ENCODE data around the gene IQGAP2.
"Not testable (repeated sequence)": the region's sequence is repeated elsewhere in the genome, so short reads cannot be mapped to it uniquely, and the experiment has no call there.

Gene IQGAP2

GRCh38 chr5:76402886-76403765, at the start of gene IQGAP2:
TSS of gene IQGAP2 (plus strand) at chr5:76403285. CDS start at chr5:76403546, 261 bp downstream.
- in situ Hi-C loops (cut with HindIII; ENCODE audit: low pct_unique_long_range_greater_than_20kb, low sequenced_read_pairs), result no loop called here
- no peak for TF ChIP-seq JUND (IDR thresholded peaks at IDR 0.05; ENCODE audit: low read depth)
- peak; percentile 65 to 88 for DNase-seq (ENCODE audit: low read depth in 1 of 2, low spot score in 1 of 2)

GRCh38 chr5:76356887-76357286, 46.2 kb upstream of the IQGAP2 start:
- no peak for DNase-seq (ENCODE audit: low read depth in 1 of 2, low spot score in 1 of 2)
- no peak for TF ChIP-seq JUND (IDR thresholded peaks at IDR 0.05; ENCODE audit: low read depth)

GRCh38 chr5:76363352-76364225, 39.5 kb upstream of the IQGAP2 start:
- DNase-seq (ENCODE audit: low read depth in 1 of 2, low spot score in 1 of 2), result peak in 1 of 2 experiments; percentile 34
- in situ Hi-C loops (cut with HindIII; ENCODE audit: low pct_unique_long_range_greater_than_20kb, low sequenced_read_pairs), result no loop called here
- TF ChIP-seq JUND (IDR thresholded peaks at IDR 0.05; ENCODE audit: low read depth), result no peak

More at GRCh38 chr5:76356887-76357286, 46.2 kb upstream of the IQGAP2 start:
- in situ Hi-C loops (cut with HindIII; ENCODE audit: low pct_unique_long_range_greater_than_20kb, low sequenced_read_pairs), result no loop called here

GRCh38 chr5:76364226-76364589, 38.9 kb upstream of the IQGAP2 start:
- TF ChIP-seq JUND (IDR thresholded peaks at IDR 0.05; ENCODE audit: low read depth), result no peak
- no peak for DNase-seq (ENCODE audit: low read depth in 1 of 2, low spot score in 1 of 2)
- in situ Hi-C loops (cut with HindIII; ENCODE audit: low pct_unique_long_range_greater_than_20kb, low sequenced_read_pairs), result no loop called here

- DNase-seq (ENCODE audit: low read depth in 1 of 2, low spot score in 1 of 2), result no peak
- no peak for TF ChIP-seq JUND (IDR thresholded peaks at IDR 0.05; ENCODE audit: low read depth)
- in situ Hi-C loops (cut with HindIII; ENCODE audit: low pct_unique_long_range_greater_than_20kb, low sequenced_read_pairs), result no loop called here
These were observed 37.5 kb upstream of the IQGAP2 start for GRCh38 chr5:76365561-76365960.

- no peak for TF ChIP-seq JUND (IDR thresholded peaks at IDR 0.05; ENCODE audit: low read depth)
- in situ Hi-C loops (cut with HindIII; ENCODE audit: low pct_unique_long_range_greater_than_20kb, low sequenced_read_pairs), result no loop called here
- DNase-seq (ENCODE audit: low read depth in 1 of 2, low spot score in 1 of 2), result no peak
These were observed 36.5 kb upstream of the IQGAP2 start for GRCh38 chr5:76366596-76366995.

GRCh38 chr5:76367623-76368371, 35.3 kb upstream of the IQGAP2 start:
- no peak for TF ChIP-seq JUND (IDR thresholded peaks at IDR 0.05; ENCODE audit: low read depth)
- in situ Hi-C loops (cut with HindIII; ENCODE audit: low pct_unique_long_range_greater_than_20kb, low sequenced_read_pairs), result no loop called here
- DNase-seq (ENCODE audit: low read depth in 1 of 2, low spot score in 1 of 2), result no peak

- TF ChIP-seq JUND (IDR thresholded peaks at IDR 0.05; ENCODE audit: low read depth), result no peak
- DNase-seq (ENCODE audit: low read depth in 1 of 2, low spot score in 1 of 2), result no peak
- in situ Hi-C loops (cut with HindIII; ENCODE audit: low pct_unique_long_range_greater_than_20kb, low sequenced_read_pairs), result no loop called here
These were observed 34.1 kb upstream of the IQGAP2 start for GRCh38 chr5:76368941-76369340.

- in situ Hi-C loops (cut with HindIII; ENCODE audit: low pct_unique_long_range_greater_than_20kb, low sequenced_read_pairs), result not testable (repeated sequence)
- DNase-seq (ENCODE audit: low read depth in 1 of 2, low spot score in 1 of 2), result peak in 1 of 2 experiments; percentile 79
These were observed 33.4 kb upstream of the IQGAP2 start for GRCh38 chr5:76369668-76370067.

- in situ Hi-C loops (cut with HindIII; ENCODE audit: low pct_unique_long_range_greater_than_20kb, low sequenced_read_pairs), result no loop called here
- no peak for TF ChIP-seq JUND (IDR thresholded peaks at IDR 0.05; ENCODE audit: low read depth)
- no peak for DNase-seq (ENCODE audit: low read depth in 1 of 2, low spot score in 1 of 2)
These were observed 31.1 kb upstream of the IQGAP2 start for GRCh38 chr5:76371960-76372322.

GRCh38 chr5:76372323-76373054, 30.6 kb upstream of the IQGAP2 start:
- in situ Hi-C loops (cut with HindIII; ENCODE audit: low pct_unique_long_range_greater_than_20kb, low sequenced_read_pairs), result no loop called here
- TF ChIP-seq JUND (IDR thresholded peaks at IDR 0.05; ENCODE audit: low read depth), result no peak
- peak in 1 of 2 experiments; percentile 39 for DNase-seq (ENCODE audit: low read depth in 1 of 2, low spot score in 1 of 2)
